HG03354 (cell line): ENCODE data around the gene EFNA3.
A peak's percentile ranks its signal among the peaks of the same experiment; 100 is the strongest.

Experiments used
- ATAC-seq: cut with Tn5 transposase; IDR thresholded peaks from one replicate; pipeline ENCODE4 v1.9.1; 2021; ENCODE audit warnings: mild to moderate bottlenecking; ENCODE audit not compliant: unreplicated experiment, poor library complexity, severe bottlenecking

EFNA3 gene

GRCh38 chr1:155044812-155045657, 33.6 kb upstream of the EFNA3 start:
- no peak for ATAC-seq

- ATAC-seq: no peak
Observed at GRCh38 chr1:155048449-155049334, 29.9 kb upstream of the EFNA3 start.

DNA sequence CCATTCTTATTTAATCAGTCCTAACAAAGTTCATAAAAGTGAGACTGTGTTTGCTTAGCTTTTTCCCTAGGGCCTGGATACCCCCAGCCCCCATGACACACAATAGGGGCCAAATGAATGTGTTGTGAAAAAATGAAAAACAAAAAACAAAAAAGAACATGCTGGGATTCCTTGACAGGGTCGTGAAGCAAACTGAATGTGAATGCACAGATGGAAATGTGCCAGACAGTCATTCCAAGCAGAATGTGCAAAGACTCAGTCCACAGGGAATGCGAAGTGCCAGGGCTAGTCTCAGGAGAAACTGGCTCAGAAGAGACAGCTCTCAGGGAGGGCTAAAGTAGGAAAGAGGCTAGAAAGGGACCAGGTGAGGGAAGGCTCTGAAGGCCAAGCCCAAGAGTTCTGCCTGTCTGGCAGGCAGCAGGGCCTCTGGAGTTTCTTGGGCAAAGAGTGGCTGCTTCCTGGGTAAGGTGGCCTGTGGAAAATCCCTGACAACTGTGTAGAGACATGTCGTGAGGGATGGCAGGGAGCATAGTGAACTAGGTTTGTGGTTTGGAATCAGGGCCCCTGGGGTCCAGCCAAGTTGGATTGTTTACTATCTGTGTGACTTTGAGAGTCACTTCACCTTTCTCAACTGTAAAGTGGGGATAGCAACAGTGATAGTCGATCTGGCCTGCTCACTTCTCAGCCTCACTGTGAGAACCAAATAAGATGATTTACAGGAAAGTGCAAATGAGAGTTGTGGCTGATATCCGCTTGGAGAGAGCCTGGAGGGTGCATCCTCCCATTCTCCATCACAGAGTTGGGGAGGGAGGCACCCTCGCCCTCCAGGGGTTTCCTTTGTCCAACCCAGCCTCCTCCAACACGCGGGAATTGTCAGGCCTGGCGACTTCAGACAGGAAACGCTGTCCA, 28.7 kb upstream of the EFNA3 start:
- no peak for ATAC-seq

- ATAC-seq: peak; percentile 65
Observed at GRCh38 chr1:155050560-155051341, 27.9 kb upstream of the EFNA3 start, which contains the start of gene ADAM15. Gene ADAM15, plus strand, starts transcription at chr1:155051316. Its CDS starts 71 bp downstream, at chr1:155051387.

GRCh38 chr1:155051342-155051776, 27.3 kb upstream of the EFNA3 start:
- no peak for ATAC-seq

DNA sequence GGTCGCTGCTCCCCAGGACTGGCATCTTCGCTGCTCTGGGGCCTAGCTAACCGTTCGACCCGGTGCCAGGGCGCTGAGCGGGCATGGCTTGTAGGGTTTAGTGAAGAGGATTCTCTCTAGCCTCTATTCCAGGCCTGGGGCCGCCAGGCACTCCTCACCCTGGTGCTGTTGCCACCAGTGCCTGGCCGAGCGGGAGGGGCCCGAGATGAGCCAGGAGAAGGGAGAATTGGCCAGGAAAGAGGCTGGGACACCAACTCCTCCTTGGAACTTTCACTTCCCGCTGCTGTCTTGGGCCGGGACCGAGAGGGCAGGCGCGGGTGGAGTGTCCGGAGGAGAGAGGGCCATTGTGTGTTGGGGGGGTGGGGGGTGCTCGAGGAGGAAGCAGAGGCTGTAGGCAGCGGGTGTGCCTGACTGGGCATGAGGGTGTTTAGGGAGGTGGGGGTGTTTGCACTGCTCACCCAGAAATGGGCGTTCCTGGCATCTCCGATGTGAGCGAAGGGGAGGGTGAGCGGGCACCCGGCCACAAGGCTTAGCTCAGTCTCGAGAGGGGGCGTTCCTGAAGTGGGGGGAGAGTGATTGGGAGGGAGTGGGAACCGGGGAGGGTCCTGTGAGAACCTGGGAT, 26.7 kb upstream of the EFNA3 start:
- peak; percentile 26 for ATAC-seq

DNA sequence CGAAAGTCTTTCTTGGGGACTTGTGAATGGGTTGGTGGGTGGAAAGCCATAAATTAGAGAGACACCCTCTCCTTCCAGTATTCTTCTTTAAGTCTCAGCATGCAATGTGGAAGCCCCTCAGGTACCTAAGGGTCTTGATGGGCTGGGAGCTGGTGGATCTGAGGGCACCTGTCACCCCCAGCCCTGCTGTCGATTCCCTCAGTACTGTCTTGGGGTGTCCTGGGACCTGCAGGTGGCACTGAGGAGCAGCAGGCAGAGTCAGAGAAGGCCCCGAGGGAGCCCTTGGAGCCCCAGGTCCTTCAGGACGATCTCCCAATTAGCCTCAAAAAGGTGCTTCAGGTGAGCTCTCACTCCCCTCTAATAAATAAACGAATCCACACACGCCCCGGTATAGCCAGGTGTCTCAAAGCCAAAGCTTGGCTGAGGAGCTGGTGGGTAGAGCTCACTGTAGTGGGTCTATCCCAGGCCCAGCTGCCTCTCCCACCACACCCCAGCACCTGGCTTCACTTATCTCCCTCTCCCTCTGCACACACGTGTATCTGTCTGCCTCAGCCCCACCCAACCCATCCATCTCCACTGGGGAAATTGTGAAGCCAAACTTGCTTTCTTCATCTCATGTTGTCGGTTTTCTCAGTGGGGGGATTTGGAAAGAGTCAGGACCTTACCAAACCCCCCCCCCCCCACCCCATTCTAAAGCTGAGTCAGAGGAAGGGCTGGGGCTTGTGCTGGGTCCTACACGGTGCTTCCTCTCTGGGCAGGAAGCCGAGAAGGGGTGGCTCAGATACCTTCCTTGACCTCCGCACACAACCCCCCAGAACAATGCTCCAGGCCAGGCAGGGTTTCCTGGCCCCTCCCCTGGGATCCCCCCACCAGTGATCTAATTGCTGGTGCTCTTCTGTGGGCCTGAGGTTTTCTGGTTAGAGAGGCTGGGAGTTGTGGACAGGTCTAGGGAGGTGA, 25.9 kb upstream of the EFNA3 start:
- no peak for ATAC-seq

GRCh38 chr1:155053531-155054105, 25.0 kb upstream of the EFNA3 start:
- ATAC-seq: no peak

- ATAC-seq: no peak
Observed at GRCh38 chr1:155057104-155057503, 21.5 kb upstream of the EFNA3 start.

DNA sequence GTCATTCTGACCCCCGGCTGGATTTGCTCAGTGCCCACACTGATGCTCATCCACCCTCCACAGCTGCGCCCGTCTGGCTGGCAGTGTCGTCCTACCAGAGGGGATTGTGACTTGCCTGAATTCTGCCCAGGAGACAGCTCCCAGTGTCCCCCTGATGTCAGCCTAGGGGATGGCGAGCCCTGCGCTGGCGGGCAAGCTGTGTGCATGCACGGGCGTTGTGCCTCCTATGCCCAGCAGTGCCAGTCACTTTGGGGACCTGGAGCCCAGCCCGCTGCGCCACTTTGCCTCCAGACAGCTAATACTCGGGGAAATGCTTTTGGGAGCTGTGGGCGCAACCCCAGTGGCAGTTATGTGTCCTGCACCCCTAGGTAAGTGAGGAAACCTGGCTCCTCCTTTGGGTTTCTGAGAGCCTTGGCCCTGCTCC, 20.8 kb upstream of the EFNA3 start:
- ATAC-seq: no peak

GRCh38 chr1:155060736-155061135, 17.9 kb upstream of the EFNA3 start:
- no peak for ATAC-seq

DNA sequence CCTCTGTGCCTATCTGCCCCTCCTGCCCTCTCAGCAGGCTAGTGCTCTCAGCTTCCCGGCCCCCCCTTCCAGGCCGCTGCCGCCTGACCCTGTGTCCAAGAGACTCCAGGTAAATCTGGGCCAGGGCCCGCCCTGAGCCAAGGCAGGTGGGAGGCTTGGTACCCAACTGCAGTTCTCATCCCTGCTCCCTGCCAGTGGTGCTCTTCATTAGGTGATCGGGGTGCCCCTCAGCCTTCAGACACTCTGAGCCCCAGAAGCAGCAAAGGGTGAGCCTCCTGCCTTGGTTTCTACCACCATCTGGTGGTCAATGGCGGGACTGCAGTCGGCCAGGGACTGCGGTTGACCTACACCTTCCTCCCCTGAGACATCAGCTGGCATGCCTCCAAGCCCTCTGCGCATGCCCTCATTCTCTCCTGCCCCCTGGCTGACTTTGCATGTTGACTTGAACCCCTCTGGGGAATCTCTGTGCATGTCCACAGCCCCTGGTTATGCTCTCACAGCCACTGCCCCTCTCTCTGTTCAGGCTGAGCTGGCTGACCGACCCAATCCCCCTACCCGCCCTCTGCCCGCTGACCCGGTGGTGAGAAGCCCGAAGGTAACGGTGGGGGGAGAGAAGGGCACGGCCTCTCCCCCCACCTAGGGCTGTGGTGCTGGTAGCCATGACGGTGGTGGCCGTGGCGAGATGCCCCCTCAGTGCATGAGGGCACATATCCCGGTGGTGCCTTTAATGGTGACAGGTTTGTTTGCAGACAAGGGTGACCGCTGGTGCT, 17.1 kb upstream of the EFNA3 start:
- ATAC-seq: peak; percentile 51

GRCh38 chr1:155062151-155062686, 16.4 kb upstream of the EFNA3 start:
- no peak for ATAC-seq

DNA sequence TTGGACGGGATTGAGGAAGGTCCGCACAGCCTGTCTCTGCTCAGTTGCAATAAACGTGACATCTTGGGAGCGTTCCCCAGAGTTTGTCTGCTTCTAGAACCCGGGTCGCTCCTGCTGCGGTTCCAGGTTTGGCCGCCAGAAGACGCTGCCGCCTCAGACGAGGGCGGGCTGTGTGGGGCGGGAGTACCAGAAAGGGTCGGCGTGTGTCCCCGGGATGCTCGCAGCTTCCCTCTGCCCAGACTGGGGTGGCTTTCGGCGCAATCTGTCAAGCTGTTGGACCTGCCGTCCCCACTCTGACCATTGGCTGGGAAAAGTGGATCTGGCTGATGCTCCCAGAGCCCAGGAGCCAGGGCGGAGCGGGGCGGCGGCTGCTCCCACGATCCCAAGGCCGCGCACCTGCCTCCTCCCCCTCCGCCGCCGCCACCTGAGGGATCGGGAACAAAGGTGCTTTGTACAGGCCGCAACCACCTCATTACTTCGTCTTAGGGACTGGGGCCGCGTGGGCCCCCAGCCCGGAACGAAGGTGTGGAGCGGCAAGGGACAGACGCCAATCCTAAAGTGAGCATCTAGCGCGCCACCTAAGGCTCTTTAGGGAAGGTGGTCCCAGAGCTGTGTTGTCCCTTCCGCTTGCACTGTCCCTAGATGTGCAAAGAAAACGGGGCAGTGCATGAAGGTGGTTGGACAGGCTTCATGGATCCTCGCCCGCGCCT, 15.8 kb upstream of the EFNA3 start:
- ATAC-seq: no peak

- peak; percentile 76 for ATAC-seq
Observed at GRCh38 chr1:155063550-155064110, 15.0 kb upstream of the EFNA3 start, which contains the start of gene EFNA4. Gene EFNA4, plus strand, starts transcription at chr1:155063740. Its CDS starts 84 bp downstream, at chr1:155063824.
